Peyer's patch (tissue), 4 donors: ENCODE data around the gene EXOSC2. TPM values are rescaled to one million over a fixed set of nuclear protein-coding genes. Genes with fewer than 3 reads are reported as not detected.
A peak's percentile ranks its signal among the peaks of the same experiment; 100 is the strongest.

Experiments
- DNase-seq, 3 donors: peaks; one replicate each; pipeline ENCODE4 v3.0.0-alpha.2; 2017 to 2019
- H3K27ac ChIP-seq, 4 donors: fragments of 200-600 bp; sonication (generic); one replicate each; pipeline ENCODE4 v1.5.1; 2016 to 2019
- H3K27me3 ChIP-seq, 2 donors: fragments of 200-600 bp; sonication (generic); one replicate each; pipeline ENCODE4 v1.5.1; 2019
- H3K36me3 ChIP-seq, 3 donors: fragments of 200-600 bp; sonication (generic); one replicate each; pipeline ENCODE4 v1.5.1; 2016 to 2019
- H3K4me1 ChIP-seq, 4 donors: fragments of 200-600 bp; sonication (generic); one replicate each; pipeline ENCODE4 v1.5.1; 2016 to 2019
- H3K4me3 ChIP-seq, 4 donors: fragments of 200-600 bp; sonication (generic); 1 replicate in 3 of 4; 2 replicates in 1 of 4; pipeline ENCODE4 v1.5.1; 2016 to 2019; ENCODE audit warnings: mild to moderate bottlenecking in 1 of 4
- H3K9me3 ChIP-seq, 4 donors: fragments of 200-600 bp; sonication (generic); one replicate each; pipeline ENCODE4 v1.5.1; 2016 to 2019; ENCODE audit warnings: mild to moderate bottlenecking in 1 of 4
- CTCF ChIP-seq, 6 experiments: fragments of 450-650 bp in 4 of 6; fragments of 200-600 bp in 2 of 6; sonication (generic) in 1 of 6; IDR thresholded peaks; one replicate each; pipeline ENCODE4 v1.5.1; 2017 to 2019; ENCODE audit warnings: antibody characterized with exemption in 6 of 6, mild to moderate bottlenecking in 3 of 6, moderate library complexity in 1 of 6
- POLR2A ChIP-seq, 2 donors: fragments of 450-650 bp; IDR thresholded peaks; one replicate each; pipeline ENCODE4 v1.5.1; 2017; ENCODE audit warnings: antibody characterized with exemption in 2 of 2, mild to moderate bottlenecking in 2 of 2, moderate library complexity in 2 of 2
- total RNA-seq, 4 donors: library from RNA; depleted of rRNA; stranded (reverse); fragments of >200 nt; gene quantifications; one replicate each; pipeline ENCODE4 v1.1.0, GENCODE V29; 2016

Gene EXOSC2
- total RNA-seq, 4 donors from 2014 or later = 19.1 to 33.8 (median 20.8) TPM

- TF ChIP-seq POLR2A (IDR thresholded peaks at IDR 0.05) (no peak), CTCF (IDR thresholded peaks at IDR 0.05) (no peak)
Measured at GRCh38 chr9:130693101-130693425, 517 bp upstream of the EXOSC2 start.

GRCh38 chr9:130694205-130694604, 625 bp downstream of the EXOSC2 start:
- Histone ChIP-seq H3K4me1 (peaks cover 0 to 23% (median 3%) of the 10 kb centered on the region in 4 donors), H3K27me3 (no peaks in the 10 kb centered on the region), H3K4me3 (peak overlapping the region; percentile 71 to 83 (median 78)), H3K36me3 (peaks cover 0 to 25% (median 0%) of the 10 kb centered on the region in 3 donors), H3K27ac (peak overlapping the region in 2 of 4 donors; percentile 53 to 76), H3K9me3 (no peaks in the 10 kb centered on the region)
- TF ChIP-seq CTCF (IDR thresholded peaks at IDR 0.05) (no peak), POLR2A (IDR thresholded peaks at IDR 0.05) (no peak)
- no peak for DNase-seq

More at GRCh38 chr9:130693101-130693425, 517 bp upstream of the EXOSC2 start:
- DNase-seq = no peak
- Histone ChIP-seq H3K27me3 (no peaks in the 10 kb centered on the region), H3K4me3 (peak overlapping the region; percentile 71 to 83 (median 78)), H3K27ac (peak overlapping the region in 3 of 4 donors; percentile 19 to 58 (median 38)), H3K4me1 (peaks cover 0 to 23% (median 3%) of the 10 kb centered on the region in 4 donors), H3K9me3 (no peaks in the 10 kb centered on the region), H3K36me3 (peaks cover 0 to 13% (median 0%) of the 10 kb centered on the region in 3 donors)

- no peak for DNase-seq
- no peaks in the 10 kb centered on the region for H3K27me3 ChIP-seq
- H3K36me3 ChIP-seq = peaks cover 0 to 33% (median 0%) of the 10 kb centered on the region in 3 donors
- TF ChIP-seq POLR2A (IDR thresholded peaks at IDR 0.05) (no peak), CTCF (IDR thresholded peaks at IDR 0.05) (no peak)
- peaks cover 0 to 17% (median 3%) of the 10 kb centered on the region in 4 donors for H3K4me1 ChIP-seq
- H3K9me3 ChIP-seq = no peaks in the 10 kb centered on the region
- no peak overlapping the region for H3K27ac ChIP-seq
- no peak overlapping the region for H3K4me3 ChIP-seq
Measured at GRCh38 chr9:130696139-130696650, 2.6 kb downstream of the EXOSC2 start.

GRCh38 chr9:130696996-130697395, 3.4 kb downstream of the EXOSC2 start:
- Histone ChIP-seq H3K36me3 (peaks cover 0 to 39% (median 0%) of the 10 kb centered on the region in 3 donors), H3K4me1 (peaks cover 0 to 17% (median 3%) of the 10 kb centered on the region in 4 donors), H3K27me3 (no peaks in the 10 kb centered on the region), H3K9me3 (no peaks in the 10 kb centered on the region), H3K27ac (no peak overlapping the region), H3K4me3 (no peak overlapping the region)
- no peak for DNase-seq
- TF ChIP-seq POLR2A (IDR thresholded peaks at IDR 0.05) = no peak
- TF ChIP-seq CTCF (IDR thresholded peaks at IDR 0.05) = no peak

- Histone ChIP-seq H3K4me3 (no peak overlapping the region), H3K27me3 (no peaks in the 10 kb centered on the region), H3K9me3 (no peaks in the 10 kb centered on the region), H3K27ac (no peak overlapping the region), H3K36me3 (peaks cover 0 to 52% (median 0%) of the 10 kb centered on the region in 3 donors), H3K4me1 (peaks cover 0 to 14% (median 3%) of the 10 kb centered on the region in 4 donors)
- TF ChIP-seq POLR2A (IDR thresholded peaks at IDR 0.05) (no peak), CTCF (IDR thresholded peaks at IDR 0.05) (no peak)
- DNase-seq = no peak
Measured at GRCh38 chr9:130698514-130698913, 4.9 kb downstream of the EXOSC2 start.
